T follicular helper cell (primary cell): ENCODE results near the gene BARHL2.

Source experiments
- DNase-seq: peaks from one replicate; pipeline ENCODE4 v3.0.0-alpha.2; 2020; ENCODE audit warnings: low read depth

Gene BARHL2

DNA sequence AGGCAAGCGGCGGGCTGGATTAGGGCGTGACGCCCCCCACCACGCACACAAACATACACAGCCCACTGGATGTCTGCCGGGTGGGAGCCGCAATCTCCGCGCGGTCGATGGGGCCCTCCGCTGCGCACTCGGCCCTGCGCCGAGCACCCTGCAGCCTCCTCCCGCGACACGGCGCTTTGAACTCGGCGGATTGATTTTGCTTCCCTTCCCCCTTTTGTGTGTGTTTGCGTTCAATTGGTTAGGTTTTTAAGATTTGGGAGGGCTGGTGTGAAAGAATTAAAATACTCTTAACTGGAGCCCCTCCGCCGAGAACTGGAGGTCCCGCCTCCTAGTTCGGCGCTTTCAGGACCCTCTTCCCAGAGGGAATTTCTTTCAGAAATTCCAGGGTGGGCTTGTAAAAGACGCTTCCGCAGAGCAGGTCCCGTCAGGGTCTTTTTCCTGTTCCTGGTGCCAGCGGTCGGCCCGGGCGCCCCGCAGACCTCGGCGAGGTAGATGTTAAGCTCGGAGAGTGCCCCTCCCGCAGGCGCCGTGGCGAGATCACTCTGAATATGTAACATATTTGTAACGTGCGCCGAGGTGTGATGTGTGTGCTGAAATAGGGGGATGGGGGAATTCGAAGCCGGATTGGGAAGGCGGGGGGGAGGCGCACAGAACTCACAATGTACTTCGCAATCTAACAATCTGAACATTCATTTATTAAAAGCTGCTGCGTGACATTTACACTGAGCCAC, 8.0 kb upstream of the BARHL2 start:
- DNase-seq = no peak

GRCh38 chr1:90724361-90724760, 7.3 kb upstream of the BARHL2 start:
- no peak for DNase-seq

GRCh38 chr1:90723590-90724108, 6.5 kb upstream of the BARHL2 start:
- DNase-seq = no peak

DNA sequence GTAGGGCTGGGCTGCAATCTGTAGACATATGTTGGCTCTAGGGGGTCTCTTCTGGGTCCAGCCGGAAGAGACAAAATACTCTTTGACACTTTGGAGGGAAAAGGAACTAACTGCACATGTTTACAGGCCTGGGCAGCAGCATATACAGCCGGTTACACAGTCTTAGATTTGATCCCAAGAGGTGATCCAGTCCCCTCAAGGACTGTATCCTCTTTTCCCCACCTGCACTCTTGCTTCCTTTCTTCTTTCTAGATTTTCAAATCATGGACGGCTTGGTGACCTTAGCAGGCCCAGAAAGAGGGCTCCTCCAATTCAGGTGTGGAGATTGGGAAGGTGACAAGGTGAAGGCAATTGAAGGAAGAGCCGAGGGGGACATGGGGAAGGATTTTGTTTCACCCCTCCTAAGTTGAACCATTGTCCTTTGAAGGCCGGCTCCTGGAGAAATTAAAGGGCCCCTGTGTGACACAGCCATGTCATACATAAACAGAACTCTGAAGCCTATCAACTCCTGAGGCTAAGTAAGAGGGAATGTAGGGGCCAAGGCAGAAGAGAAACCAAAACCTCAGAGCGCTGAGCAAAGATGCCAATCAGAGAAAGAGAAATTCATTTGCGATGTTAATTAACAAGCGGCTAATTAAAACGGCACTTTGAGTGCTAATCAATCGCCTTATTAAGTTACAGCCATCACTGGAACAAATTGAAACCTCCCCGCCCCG, 5.9 kb upstream of the BARHL2 start:
- no peak for DNase-seq

DNA sequence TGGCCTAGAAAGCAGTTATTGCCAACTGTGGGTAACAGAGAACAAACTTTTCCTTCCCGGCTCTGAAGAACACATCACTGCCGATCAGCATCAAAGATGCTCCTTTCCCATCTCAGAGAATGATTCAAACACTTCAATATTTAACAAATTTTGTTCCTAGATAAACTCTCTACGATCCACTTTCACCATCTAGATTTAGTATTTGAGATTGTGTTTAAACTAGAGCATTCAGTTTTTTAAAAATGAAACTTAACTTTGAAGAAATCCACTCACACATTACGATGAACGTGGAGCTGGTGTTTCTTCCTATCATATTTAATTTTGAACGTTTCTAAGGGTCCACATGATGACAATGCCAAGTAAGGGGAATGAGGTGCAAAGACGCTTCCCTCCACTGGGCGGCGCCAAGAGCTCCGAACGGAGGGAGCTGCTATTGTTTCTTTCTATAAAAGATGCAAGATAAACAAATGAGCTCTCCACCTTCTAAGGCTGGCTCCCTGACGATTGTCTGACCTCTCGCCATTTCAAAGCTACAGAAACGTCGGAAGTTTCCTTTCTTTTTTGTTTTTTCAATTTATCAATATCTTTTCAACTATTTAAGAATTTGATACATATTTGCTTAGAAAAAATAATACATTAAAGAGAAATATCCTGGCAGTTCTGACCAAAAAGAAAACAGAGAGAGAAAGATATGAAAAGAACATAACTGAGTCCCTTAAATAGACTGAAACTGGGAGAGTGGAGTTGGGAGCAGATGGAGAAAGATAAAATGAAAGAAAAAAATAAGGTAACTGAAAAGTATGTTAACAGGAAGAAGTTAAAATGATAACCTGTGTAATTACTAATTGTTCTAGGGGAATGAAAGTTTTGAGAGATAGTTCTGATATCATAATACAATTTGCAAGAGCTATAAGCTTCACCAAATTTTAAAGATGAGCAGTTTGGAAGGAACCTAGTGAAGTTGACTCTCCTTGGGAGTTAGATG, 4.4 kb upstream of the BARHL2 start:
- peak; percentile 26 for DNase-seq

- DNase-seq = no peak
Observed at GRCh38 chr1:90720145-90720636, 3.1 kb upstream of the BARHL2 start.

- no peak for DNase-seq
Observed at GRCh38 chr1:90719330-90720144, 2.4 kb upstream of the BARHL2 start.

DNA sequence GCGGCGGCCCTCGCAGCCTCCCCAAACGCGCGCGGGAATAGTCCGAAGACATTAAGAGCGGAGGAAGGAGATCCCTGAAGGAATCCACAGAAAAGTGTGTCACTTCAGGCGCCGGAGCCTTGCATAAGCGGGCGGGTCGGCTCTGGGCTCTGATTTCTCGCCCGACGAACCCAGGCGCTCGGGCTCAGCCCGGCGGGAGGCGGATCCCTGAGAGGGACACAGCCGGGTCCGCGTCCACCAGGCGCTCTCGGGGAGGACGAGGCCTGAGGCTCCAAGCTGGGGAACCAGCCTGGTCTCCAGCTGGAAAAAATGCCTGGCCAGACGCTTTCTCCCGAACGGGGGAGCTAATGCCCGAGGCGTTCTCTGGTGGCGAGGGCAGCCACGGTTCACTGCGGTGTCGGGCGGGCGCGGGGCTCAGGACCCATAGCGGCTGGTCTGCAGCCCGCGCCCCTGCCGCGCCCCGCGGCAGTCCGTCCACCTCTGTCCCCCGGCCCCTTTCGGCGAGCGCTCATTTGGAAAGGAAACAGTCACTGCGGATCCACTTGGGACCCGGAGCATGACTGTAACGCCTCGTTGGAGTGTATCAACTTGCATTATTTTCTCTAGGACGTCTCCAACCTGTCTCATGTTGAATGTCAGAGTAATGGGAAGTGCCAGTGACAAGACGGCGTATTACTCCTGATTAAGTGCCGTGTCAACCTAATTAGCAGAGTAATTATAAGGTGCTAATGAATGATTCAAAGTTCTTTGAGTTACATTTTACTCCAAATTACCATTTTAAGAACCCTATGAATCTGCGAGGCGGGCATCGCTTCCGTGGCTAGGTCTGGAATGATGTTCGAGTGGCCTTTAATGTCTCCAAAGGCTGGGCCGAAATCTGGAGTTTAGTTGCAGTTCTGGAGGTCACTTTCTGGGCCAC, 1.6 kb upstream of the BARHL2 start:
- DNase-seq = no peak

GRCh38 chr1:90717665-90718410, 736 bp upstream of the BARHL2 start:
- no peak for DNase-seq

GRCh38 chr1:90717356-90717664, 208 bp upstream of the BARHL2 start:
- DNase-seq = no peak

- no peak for DNase-seq
Observed at GRCh38 chr1:90716243-90716551, 905 bp downstream of the BARHL2 start.

- DNase-seq = no peak
Observed at GRCh38 chr1:90715309-90715708, 1.8 kb downstream of the BARHL2 start.

DNA sequence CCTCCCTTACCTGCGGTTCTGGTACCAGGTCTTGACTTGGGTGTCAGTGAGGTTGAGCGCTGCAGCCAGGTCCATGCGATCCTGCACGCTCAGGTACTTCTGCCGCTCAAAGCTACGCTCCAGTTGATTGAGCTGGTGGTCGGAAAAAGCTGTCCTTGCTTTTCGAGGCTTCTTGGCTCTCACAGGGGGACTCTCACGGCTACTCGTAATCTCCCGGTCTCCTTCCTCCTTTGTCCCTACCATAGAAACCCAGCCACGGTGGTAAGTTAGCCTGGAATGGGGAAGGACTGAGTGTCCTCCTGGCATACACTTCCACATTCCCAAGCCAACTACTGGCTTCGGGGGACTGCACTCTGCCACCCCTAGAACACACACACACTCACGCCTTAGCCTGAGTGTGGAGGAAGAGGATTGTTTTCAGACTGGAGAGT, 2.6 kb downstream of the BARHL2 start:
- no peak for DNase-seq

DNA sequence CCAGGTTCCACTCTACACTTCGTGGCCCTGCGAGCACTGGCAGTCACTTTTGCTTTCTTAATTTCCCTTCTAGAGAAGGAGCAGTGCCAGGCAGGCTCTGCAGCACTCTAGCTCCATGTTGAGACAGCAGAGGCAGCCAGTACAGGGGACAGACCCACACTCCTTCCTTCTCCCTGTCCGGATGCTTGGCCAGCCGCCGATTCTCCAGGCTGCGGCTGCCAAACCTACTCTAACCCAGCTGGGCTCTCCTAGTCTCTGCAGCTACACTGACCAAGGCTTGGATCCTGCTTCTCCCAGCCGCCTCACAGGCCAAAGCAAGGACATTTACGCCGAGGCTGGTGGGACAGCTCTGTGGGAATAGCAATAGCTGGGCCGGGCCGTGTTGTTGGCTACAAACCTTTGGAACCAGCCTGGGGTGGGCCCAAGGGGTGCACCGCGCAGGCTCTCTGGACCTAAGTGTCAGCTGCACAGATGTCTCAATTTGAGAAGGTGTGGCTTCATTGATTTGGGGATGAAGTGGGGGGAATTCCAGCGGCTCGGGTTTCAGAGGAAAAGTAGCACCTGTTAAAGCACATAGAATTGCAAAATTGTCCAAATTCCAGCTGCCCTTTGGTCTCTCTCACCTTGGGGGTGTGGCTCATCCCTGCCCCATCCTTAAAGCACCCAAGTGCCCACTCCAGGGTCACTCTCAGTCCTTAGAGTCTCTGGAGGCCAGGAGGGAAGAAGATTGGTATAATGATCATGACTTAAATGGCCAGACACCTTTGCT, 3.2 kb downstream of the BARHL2 start:
- DNase-seq = no peak

DNA sequence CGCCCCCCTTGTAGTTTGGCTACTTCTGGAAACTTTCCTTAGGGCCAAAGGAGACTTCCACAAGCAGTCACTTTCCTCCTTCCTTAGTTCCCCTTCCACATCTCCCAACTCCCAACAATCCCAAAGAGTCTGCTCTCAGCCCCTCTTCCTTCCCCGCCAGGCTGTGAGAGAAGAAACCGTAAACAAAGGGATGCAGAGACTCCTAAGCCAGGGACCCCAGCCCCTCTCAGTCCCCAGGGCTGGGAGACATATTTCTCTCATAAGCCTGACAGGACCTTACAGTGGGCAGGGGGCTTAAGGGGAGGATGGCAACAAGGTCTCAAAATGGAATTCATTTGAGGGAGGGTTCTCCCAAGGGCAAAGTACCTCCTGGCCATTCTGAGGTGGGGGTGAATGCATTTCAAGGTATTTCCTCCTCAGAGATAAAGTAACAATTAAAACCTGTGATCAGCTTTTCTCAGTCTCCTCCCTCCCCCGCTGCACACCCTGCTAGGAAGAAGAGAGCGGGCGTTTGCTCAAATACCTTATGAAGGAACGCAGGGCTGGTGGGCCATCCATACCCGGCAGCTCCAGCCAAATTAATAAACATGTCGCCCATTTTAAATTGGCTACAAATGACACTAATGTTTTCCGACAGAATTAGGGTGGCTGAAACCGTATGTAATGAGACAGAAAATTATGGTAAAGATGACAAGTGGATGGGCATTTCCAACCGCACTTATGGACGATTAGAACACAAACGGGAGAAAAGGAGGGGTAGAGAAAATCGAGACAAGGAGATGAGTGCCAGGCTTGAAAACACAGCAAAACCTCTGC, 4.0 kb downstream of the BARHL2 start:
- no peak for DNase-seq

DNA sequence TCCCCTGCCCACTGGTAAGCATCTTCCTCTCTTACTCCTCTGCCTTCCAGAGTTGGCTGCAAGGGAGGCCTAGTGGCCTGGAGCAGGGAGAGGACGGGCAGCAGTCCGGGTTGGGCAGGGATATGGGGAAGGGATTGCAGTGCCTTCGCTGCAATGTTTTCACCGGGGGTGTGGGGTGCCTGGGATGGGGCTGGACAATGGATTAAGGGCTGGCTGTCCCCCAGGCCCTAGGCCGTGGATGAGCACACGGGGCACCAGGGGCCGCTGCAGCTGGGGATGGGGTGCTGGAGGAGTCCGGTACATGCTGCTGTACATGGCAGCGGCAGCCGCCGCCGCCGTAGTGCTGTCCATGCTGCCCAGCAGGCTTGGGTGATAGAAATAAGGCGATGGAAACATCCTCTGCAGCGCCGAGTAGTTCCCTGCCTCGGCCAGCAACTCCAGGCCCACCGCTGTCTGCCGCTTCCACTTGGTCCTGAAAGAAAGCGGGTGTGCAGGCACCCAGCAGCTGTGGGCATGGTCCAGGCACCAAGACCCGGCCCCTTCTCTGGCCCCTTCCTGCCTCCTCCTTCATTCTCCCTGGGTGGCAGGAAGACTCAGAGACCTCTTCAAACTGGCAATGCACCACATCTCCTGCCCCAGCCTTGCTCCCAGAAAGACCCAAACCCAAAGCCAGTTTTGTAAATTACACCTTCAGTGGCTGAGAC, 4.8 kb downstream of the BARHL2 start:
- no peak for DNase-seq

DNA sequence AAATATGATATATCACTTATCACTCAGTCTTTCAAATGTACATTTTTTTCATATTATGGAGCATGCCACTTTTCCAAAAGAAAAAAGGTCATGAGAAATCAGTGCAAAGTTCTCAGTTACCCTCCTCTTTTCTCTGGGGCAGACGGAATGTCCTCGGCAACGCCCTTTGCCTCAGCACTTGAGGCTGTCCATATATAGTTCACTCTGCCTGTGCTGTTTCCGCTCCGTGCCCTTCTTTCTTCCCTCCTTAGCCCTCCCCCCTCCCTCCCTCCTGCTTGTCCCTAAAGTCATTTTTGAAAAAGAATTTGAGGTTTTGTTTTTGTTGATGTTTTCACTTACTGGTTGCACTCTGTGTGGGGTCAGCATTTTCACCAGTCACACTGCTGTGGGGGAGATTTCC, 5.4 kb downstream of the BARHL2 start:
- DNase-seq = no peak
